Fibroblast of skin of scalp (primary cell): ENCODE data around the gene ENTPD1.
A peak's percentile ranks its signal among the peaks of the same experiment; 100 is the strongest.

ENCODE experiments used
- DNase-seq: peaks from one replicate; pipeline ENCODE4 v3.0.0-alpha.2; 2013

Gene ENTPD1

DNA sequence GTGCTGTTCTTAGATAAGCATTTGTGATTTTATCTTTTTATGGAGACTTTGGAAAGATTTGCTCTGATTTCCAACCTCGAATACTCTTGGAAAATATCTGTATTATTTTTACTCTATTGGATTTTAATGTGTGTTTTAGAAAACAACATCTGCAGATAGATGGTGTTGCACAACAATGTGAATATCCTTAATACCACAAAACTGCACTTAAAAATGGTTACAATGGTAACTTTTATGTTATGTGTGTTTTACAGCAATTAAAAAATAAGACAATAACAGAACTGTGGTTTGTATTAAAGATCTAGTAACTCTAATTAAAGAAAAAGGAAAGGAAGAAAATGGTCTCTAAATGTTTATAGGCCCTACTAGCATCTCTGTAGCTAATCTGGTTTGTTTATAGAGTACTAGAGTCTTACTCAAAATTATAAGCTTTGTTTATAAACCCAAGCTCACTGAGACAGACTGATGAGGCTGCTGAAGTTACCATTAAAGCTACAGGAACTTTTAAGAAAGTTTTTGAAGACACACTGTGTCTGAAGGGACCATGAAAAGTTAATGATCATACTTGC lies 77.2 kb downstream of the ENTPD1 start:
- no peak for DNase-seq

DNA sequence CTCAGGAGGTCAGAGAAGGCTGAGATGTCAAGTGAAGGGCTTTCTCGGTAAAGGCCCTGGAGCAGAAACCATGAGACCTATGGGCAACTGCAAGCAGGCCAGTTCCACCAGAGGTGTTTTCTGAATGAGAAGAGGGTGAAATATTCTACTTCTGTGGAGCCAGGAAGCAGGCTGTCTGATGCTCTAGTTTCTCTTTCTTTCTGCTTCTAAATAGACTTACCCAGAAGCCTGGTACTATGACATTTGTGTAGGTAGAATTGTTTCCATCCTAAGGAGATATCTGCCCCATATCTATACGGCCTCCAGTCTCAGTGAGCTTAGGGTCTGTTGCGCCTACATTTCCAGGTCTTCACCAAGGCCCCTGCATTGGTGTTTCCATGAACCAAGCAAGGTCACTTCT lies 78.4 kb downstream of the ENTPD1 start:
- no peak for DNase-seq

DNA sequence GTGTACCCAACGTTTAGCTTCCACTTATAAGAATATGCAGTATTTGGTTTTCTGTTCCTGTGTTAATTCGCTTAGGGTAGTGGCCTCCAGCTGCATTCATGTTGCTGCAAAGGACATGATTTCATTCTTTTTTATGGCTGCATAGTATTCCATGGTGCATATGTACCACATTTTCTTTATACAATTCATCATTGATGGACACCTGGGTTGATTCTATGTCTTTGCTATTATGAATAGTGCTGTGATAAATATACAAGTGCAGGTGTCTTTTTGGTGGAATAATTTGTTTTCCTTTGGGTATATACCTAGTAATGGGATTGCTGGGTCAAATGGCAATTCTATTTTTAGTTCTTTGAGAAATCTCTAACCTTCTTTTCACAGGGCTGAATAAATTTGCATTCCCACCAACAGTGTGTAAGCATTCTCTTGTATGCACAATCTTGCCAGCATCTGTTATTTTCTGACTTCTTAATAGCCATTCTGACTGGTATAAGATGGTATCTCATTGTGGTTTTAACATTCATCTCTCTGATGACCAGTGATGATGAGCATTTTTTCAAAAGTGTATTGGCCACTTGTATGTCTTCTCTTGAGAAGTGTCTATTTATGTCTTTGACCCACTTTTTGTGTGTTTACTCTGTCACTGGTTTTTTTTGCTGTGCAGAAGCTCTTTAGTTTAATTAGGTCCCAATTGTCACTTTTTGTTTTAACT lies 79.3 kb downstream of the ENTPD1 start:
- DNase-seq = peak; percentile 11

DNA sequence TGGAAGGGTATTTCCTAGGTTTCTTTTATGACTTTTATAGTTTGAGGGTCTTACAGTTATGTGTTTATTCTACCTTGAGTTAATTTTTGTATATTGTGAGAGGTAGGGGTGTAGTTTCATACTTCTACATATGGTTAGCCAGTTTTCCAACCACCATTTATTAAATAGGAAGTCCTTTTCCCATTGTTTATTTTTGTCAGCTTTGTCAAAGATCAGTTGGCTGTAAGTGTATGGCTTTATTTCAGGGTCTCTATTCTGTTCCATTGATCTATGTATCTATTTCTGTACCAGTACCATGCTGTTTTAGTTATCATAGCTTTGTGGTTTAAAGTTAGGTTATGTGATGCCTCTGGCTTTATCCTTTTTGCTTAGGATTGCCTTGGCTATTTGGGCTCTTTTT lies 79.9 kb downstream of the ENTPD1 start:
- no peak for DNase-seq

DNA sequence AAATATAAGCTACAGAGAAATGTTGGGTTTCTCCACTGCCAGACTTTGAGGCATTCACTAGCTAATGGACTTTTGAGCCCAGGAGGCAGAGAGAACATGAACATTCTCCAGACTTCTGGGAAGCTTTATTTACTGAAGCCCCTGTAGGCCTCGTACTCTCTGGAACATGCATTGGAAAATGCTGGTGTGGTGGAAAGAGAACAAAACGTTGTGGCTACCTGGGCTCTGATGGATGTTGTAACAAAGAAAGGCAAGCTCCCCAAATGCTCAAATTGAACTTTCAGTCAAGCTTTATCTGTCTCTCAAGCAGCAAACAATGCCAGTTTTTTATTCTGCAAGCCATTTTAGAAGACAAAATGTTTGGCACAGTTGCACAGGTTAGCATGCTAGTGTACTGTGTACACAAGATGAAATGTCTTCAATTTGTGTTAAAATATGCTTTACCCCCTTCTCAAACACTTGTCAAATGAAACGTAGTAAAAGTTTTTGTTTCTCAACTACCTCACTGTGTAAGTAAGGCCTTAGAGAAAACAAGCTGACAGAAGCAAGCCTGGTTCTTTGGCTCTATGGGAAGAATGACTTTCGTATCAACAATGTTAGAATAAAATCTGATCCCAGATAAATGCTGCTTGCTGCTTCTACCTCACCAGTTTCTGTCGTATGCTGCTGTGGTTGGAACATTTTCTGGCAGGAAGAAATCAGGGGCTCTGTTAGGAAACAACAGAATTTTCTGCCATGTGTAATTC lies 80.8 kb downstream of the ENTPD1 start:
- DNase-seq = no peak

DNA sequence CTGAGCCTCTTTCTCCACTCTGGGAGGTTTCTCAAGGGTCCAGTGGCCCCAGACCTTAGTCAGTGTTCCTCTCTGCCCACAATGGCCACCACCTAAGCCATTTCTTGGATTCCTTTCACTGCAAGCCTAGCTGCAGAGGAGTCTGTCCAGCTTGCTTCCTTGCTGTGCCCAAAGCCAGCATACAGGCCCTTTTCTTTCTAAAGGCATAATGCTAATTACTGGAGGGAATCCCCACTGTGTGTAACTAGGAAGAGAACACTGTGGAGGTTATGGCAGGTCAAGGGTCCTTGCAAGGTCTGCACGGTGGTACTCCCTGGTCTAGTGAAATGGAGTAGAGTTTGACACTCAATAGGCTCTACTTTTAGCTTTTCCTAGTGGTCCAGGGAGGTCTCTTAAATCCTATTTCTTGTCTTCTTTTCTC lies 81.4 kb downstream of the ENTPD1 start:
- DNase-seq = no peak

DNA sequence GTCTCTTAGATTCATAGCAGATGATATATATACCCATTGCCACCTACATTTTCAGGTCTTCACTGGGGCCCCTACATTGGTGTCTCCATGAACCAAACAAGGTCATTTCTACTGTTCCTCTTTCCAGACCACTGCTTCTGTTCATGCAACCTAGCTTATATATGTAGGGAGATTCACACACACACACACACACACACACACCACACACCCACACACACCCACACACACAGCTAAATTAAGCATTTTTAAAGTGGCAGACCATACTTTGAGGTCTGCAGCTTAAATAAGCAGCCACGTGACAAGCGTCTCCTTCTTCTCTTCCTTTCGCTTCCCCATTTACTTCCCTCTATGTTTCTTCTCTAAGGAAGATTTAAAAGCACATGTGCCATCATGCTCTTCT lies 81.8 kb downstream of the ENTPD1 start:
- DNase-seq = no peak

DNA sequence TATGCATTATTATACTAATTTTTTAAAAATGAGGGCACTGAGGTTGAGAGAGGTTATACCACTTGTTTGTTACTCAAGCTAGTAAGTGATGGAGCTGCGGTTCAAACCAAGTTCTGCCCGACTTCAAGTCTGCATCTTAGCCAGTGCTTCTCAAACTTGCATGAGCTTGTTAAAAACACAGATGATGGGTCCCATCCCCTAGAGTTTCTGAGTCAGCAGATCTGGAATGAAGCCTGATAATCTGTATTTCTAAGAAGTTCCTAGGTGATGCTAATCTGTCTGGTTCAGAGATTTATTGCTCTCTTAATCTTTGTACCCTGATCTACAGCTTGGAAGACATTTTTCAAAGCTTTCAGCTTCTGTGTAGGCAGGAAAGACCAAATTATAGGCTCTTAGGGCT lies 84.2 kb downstream of the ENTPD1 start:
- DNase-seq = peak; percentile 10

DNA sequence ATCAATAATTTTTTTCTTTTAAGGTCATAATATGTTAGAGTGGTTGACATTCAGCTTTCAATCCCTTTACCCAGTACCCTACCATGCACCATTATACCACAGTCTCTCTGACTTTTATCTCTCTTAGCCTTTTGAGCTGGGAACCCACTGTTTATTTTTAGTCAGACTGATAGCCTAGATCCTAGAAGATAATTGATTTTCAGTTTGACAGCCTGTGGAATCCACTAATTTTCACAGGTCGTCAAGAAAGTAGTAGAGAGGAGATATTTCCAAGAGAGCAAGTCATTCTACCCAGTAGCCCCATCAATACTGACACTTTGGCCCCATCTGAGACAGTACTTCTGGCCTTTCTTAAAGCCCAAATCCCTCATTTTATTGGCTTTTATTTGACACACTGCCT lies 84.7 kb downstream of the ENTPD1 start:
- DNase-seq = no peak

DNA sequence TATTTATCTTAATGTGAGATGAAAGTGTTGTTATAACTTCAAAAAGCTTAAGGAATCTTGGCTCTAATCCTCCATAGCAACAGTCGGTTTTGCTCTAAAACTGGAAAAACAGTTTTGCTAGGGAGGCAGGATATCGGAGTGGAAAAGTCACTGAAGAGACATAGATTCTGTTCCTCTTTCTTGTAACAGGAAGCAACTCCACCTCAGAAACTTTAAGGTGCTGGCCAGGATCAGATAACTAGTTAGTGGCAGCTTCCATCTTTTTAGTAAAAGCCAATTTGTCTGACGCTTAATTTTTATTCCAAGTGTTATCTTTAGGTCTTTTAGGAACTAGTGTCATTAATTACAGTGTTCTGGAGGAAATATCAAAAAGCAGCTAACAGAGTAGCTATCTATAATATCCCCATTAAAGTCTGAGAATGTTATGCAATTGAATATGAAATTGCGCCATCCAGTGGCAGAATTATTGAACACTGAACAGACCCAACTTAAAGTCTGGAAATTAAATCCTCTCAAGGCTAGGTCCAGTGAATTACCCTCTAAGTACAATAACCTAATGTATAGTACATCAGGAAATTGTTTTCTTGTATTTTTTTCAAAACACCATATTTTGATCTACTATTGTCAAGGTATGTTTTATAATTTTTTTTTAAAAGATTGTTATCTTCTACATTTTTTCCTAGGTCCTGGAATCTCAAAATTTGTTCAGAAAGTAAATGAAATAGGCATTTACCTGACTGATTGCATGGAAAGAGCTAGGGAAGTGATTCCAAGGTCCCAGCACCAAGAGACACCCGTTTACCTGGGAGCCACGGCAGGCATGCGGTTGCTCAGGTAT lies 85.9 kb downstream of the ENTPD1 start:
- peak; percentile 74 for DNase-seq

DNA sequence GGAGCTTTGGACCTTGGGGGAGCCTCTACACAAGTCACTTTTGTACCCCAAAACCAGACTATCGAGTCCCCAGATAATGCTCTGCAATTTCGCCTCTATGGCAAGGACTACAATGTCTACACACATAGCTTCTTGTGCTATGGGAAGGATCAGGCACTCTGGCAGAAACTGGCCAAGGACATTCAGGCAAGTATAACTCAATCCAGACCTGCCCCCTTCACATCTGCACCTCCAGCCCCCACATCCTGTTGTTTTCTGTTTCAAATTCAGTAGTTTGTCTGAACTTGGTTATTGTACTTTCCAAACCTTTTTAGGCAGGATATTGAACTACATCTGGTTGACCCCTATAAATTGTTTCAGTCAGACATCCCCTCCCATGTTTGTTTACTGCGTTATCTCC lies 89.4 kb downstream of the ENTPD1 start:
- no peak for DNase-seq

DNA sequence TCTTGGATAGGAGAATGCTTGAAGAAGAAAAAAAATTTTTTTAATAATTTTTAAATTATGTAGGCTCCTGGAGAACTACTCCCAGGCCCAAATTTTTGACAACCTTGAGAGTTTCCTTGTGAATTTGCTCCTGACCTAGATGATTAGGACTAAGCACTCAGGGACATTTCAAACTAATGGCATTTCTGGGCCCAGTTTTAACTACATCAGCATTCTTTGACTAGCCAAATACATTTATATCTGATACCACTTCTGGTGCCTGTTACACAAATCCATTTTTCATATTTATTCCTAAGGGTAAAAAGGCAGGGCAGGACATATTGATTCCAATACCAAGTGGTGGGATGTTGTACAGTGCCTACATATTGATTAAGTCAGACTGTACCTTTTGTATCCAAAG lies 91.0 kb downstream of the ENTPD1 start:
- DNase-seq = no peak

DNA sequence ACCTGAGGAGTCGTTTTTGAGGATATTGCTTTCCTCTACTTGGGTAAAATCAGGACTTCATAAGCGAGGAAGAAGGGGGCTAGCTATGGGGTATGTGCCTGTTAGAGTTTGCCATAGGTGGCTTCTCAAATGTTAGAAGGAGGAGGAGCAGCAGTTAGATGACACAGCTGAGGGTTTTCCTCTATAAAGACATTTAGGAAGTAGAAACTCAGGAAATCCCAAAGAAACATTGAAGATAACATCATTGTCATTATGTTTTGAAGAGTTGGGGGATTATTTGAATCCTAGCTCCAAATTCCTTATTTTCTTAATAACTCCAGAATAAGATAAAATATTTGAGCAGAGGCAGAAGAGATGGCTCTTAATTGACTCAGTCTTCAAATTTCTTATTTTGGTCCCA lies 92.9 kb downstream of the ENTPD1 start:
- DNase-seq = no peak

DNA sequence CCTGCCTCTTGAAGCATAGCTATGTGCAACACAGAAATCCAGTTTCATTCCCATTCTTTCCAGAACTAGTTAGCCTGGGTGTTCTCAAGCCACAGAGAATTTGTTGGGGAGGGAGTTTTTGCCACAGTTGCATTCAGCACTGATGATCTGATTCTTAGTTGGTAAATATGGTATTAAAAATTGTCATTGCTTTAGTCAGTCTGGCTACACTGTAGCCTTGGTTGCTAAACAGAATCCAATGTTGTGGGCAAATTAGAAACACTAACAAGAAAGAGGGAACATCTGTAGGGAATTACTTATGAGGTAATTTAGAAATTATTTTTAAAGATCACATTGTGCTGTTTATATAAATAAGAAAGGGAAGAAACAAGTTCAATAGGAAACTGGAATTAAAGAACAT lies 94.8 kb downstream of the ENTPD1 start:
- no peak for DNase-seq

DNA sequence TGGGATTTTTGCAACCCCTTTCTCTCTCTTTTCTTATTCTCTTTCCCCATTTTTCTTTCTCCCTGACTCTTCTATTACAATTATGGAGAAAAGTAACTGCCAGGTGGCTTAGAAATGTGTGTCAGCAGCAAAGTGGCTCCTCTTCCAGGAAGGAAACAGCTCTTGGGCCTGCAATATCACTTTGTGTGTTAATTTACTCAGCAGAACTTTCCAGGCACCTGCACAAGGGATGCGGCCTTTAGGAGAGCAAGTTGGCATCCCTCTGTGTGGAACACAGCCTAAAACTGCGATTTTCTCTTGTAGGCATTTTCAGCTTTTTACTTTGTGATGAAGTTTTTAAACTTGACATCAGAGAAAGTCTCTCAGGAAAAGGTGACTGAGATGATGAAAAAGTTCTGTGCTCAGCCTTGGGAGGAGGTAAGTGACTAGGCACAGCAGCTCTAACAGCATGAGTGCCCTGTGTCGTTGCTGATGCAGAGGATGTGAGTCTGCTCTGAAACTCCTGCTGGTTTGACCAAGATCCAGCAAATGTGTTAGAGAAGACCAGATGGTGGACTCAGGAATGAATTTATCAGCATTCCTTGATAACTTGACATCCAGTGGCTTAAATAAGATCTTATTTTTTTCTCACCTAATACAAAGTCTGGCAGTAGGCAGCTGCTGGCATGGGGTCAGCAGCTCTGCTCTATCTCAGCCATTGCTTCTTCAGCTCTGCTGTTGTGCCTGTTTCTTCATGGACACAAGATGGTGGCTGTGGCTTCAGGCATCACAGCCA lies 104.4 kb downstream of the ENTPD1 start:
- DNase-seq = no peak

DNA sequence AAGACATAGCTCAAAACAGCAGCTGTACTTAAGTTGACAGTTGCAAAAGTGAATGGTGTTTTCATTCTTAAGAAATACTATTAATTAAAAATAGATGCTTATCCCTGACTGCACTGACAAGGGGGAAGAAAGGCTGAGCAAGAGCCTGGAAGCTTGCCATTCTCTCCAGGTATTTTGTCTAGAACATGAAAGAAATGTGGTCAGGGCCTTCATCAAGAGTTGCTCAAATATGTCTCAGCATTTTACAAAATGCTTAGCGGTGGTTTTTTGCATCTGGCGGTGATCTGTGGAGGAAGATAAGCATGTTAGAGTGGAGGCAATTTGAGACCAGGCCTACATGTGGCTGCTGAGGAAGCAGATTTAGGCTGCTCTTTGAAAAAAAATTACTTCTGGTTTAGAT lies 105.4 kb downstream of the ENTPD1 start:
- DNase-seq = no peak

DNA sequence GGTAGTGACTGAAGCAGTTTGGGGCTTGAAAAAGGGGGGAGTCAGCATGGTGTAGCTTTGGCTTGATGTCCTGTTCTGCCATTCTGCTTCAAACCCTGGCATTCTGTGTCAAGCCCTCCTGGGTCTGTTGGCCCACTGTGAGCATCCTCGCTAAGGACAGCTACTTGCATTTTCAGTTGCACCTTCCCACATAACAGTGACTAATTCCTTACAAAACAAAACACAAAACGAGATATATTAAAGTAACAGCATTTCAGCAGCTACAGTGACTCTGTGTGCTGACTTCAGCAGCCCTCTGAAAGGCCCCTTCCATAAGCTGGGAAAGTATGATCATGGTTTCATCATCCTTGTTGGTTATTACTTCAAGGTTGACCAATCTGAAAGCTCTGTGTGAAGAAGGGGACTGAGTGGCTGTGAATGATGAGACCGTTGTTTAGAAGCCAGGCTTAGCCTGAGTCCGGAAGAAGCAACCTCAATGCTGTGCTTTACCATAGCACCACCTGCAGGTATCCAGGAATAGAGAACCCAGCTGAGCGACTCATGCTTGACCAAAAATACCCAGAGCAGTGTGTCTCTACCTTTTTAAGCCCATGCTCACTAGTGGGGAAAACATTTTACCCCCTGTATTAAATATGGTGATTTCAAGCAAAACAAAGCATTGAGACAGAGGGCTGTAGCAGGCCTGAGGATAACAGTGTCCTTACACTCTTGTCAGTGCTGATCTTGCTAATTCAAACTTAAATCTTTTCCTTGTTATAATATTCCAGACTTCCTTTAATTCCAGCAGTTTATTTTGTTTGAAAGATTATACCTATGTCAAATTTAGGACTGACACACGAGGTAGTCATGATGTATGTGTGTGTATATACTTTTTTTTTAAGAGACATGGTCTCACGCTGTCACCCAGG lies 109.2 kb downstream of the ENTPD1 start:
- DNase-seq = peak; percentile 80

DNA sequence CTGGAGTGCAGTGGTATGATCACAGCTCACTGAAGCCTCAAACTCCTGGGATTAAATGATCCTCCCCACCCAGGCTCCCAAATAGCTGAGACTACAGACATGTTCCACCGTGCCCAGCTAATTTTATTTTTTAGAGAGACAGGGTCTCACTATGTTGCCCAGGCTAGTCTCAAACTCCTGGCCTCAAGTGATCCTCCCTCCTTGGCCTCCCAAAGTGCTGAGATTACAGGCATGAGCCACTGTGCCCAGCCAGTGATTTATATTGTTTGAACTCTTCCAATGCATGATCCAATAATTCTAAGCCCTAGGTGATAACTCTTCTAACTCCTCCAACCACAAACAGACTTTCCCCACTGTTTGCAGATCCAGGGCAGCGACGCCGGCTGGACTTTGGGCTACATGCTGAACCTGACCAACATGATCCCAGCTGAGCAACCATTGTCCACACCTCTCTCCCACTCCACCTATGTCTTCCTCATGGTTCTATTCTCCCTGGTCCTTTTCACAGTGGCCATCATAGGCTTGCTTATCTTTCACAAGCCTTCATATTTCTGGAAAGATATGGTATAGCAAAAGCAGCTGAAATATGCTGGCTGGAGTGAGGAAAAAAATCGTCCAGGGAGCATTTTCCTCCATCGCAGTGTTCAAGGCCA lies 110.0 kb downstream of the ENTPD1 start:
- DNase-seq = no peak

DNA sequence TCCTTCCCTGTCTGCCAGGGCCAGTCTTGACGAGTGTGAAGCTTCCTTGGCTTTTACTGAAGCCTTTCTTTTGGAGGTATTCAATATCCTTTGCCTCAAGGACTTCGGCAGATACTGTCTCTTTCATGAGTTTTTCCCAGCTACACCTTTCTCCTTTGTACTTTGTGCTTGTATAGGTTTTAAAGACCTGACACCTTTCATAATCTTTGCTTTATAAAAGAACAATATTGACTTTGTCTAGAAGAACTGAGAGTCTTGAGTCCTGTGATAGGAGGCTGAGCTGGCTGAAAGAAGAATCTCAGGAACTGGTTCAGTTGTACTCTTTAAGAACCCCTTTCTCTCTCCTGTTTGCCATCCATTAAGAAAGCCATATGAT lies 110.5 kb downstream of the ENTPD1 start:
- DNase-seq = no peak

DNA sequence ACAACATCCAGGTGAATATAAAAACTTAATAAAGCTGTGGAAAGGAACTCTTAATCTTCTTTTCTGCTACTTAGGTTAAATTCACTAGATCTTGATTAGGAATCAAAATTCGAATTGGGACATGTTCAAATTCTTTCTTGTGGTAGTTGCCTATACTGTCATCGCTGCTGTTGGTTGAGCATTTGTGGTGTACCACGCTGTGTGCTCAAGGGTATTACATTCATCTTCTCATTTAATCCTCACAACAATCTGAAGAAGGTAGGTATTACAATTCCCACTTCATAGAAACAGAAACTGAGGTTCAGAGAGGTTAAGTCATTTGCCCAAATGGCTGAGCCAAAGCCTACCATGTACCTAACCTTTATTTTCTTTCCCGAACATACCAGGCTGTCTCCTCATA lies 111.9 kb downstream of the ENTPD1 start:
- DNase-seq = no peak
